Measurements from ENCODE around the gene FBRS. TPM values are rescaled to one million over a fixed set of nuclear protein-coding genes. Genes with fewer than 3 reads are reported as not detected.

FBRS gene
- total RNA-seq, 2 donors from 2014 or later = 16.5 to 26.3 TPM

GRCh38 chr16:30668393-30668792 lies 10.2 kb downstream of the FBRS start:
- no peaks in the 10 kb centered on the region for H3K9me3 ChIP-seq
- no peak for TF ChIP-seq CTCF (IDR thresholded peaks at IDR 0.05)
- no peak overlapping the region for H3K4me3 ChIP-seq
- DNase-seq (ENCODE audit: low spot score) = no peak
- H3K4me1 ChIP-seq = peaks cover 0 to 15% of the 10 kb centered on the region in 2 donors
- H3K27me3 ChIP-seq = no peaks in the 10 kb centered on the region
- H3K27ac ChIP-seq = no peak overlapping the region
- H3K36me3 ChIP-seq = peaks cover 76% of the 10 kb centered on the region

GRCh38 chr16:30669026-30669902 lies 11.0 kb downstream of the FBRS start:
- Histone ChIP-seq H3K27me3 (no peaks in the 10 kb centered on the region), H3K27ac (no peak overlapping the region), H3K36me3 (peaks cover 67% of the 10 kb centered on the region), H3K4me3 (no peak overlapping the region), H3K4me1 (peaks cover 0 to 6% of the 10 kb centered on the region in 2 donors), H3K9me3 (no peaks in the 10 kb centered on the region)
- TF ChIP-seq CTCF (IDR thresholded peaks at IDR 0.05) = no peak
- DNase-seq (ENCODE audit: low spot score) = no peak

GRCh38 chr16:30669903-30670824 lies 11.9 kb downstream of the FBRS start:
- Histone ChIP-seq H3K9me3 (no peaks in the 10 kb centered on the region), H3K27ac (no peak overlapping the region), H3K4me3 (no peak overlapping the region), H3K27me3 (no peaks in the 10 kb centered on the region), H3K36me3 (peaks cover 58% of the 10 kb centered on the region), H3K4me1 (no peaks in the 10 kb centered on the region)
- DNase-seq (ENCODE audit: low spot score) = no peak
- no peak for TF ChIP-seq CTCF (IDR thresholded peaks at IDR 0.05)

- Histone ChIP-seq H3K4me3 (no peak overlapping the region), H3K4me1 (no peaks in the 10 kb centered on the region), H3K27ac (no peak overlapping the region), H3K27me3 (no peaks in the 10 kb centered on the region), H3K9me3 (no peaks in the 10 kb centered on the region), H3K36me3 (peaks cover 8% of the 10 kb centered on the region)
- no peak for DNase-seq (ENCODE audit: low spot score)
- no peak for TF ChIP-seq CTCF (IDR thresholded peaks at IDR 0.05)
Observed at GRCh38 chr16:30675143-30675542, 16.9 kb downstream of the FBRS start.

GRCh38 chr16:30677931-30678585 lies 19.8 kb downstream of the FBRS start:
- Histone ChIP-seq H3K27me3 (no peaks in the 10 kb centered on the region), H3K36me3 (no peaks in the 10 kb centered on the region), H3K4me3 (no peak overlapping the region), H3K9me3 (no peaks in the 10 kb centered on the region), H3K4me1 (no peaks in the 10 kb centered on the region), H3K27ac (no peak overlapping the region)
- DNase-seq (ENCODE audit: low spot score) = no peak
- TF ChIP-seq CTCF (IDR thresholded peaks at IDR 0.05) = no peak
